ENCODE data around the gene PRDM7. TPM values are rescaled to one million over a fixed set of nuclear protein-coding genes. Genes with fewer than 3 reads are reported as not detected.
"Not testable (repeated sequence)": the region's sequence is repeated elsewhere in the genome, so short reads cannot be mapped to it uniquely, and the experiment has no call there.

The PRDM7 gene
- total RNA-seq, 4 donors from 2014 or later: 0.35 TPM; not detected in 3

DNA sequence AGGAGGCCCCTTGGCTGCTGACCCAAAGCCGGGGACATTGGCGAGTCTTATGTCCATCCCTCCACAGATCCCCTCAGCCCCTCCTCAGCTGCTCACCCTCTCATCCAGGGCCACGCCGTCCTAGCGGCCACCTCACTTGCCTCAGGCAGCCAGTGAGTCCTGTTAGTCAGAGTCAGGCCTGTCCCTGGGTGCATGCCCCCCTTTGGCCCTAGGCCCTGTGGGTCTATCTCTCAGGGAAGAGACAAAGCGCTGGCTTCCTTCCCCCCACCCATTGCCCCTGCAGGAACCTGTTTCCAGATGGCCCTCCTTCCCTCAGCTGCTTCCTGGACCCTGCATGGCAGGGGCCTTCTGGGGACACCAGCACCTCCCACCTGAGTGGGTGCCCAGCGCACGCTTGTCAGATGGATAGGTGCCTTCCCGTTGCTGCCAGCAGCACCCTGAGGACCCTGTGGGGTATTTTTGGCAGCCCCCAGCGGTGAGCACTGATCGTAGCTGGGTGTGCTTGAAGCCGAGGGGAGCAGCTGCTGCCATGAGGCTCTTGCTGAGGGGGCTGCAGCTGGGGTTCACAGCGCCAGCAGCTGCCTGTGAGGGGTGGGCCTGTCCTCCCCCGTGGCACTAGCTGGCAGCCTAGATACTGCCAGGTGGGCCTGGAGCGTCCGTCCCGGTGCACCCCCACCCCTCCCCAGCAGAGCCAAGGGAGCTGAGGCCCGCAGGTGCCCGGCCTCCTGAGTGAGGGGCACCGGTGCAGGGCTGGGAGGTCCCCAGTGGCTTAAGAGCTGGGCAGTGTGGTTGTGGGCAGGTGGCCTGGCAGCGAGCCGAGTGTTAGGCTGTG, 66.2 kb downstream of the PRDM7 start:
- no peaks in the 10 kb centered on the region for H3K27me3 ChIP-seq
- DNase-seq: no peak
- H3K36me3 ChIP-seq: no peaks in the 10 kb centered on the region
- H3K9me3 ChIP-seq: no peaks in the 10 kb centered on the region
- intact Hi-C loops (cut with DNase I; ENCODE audit: low total_unique reads): no loop called here
- TF ChIP-seq POLR2A (IDR thresholded peaks at IDR 0.05) (no peak), CTCF (IDR thresholded peaks at IDR 0.05) (no peak)
- no peak overlapping the region for H3K27ac ChIP-seq
- no peaks in the 10 kb centered on the region for H3K4me1 ChIP-seq
- no peak overlapping the region for H3K4me3 ChIP-seq

- TF ChIP-seq CTCF (IDR thresholded peaks at IDR 0.05) (no peak), POLR2A (IDR thresholded peaks at IDR 0.05) (no peak)
- Histone ChIP-seq H3K27me3 (no peaks in the 10 kb centered on the region), H3K27ac (no peak overlapping the region), H3K9me3 (no peaks in the 10 kb centered on the region), H3K36me3 (no peaks in the 10 kb centered on the region), H3K4me3 (no peak overlapping the region), H3K4me1 (no peaks in the 10 kb centered on the region)
- DNase-seq: no peak
- intact Hi-C loops (cut with DNase I; ENCODE audit: low total_unique reads): no loop called here
Measured at GRCh38 chr16:90009172-90009899, 67.8 kb downstream of the PRDM7 start.

GRCh38 chr16:90008708-90009145, 68.4 kb downstream of the PRDM7 start:
- Histone ChIP-seq H3K36me3 (no peaks in the 10 kb centered on the region), H3K4me3 (no peak overlapping the region), H3K9me3 (no peaks in the 10 kb centered on the region), H3K27ac (no peak overlapping the region), H3K4me1 (no peaks in the 10 kb centered on the region), H3K27me3 (no peaks in the 10 kb centered on the region)
- TF ChIP-seq POLR2A (IDR thresholded peaks at IDR 0.05) (no peak), CTCF (IDR thresholded peaks at IDR 0.05) (no peak)
- no peak for DNase-seq
- intact Hi-C loops (cut with DNase I; ENCODE audit: low total_unique reads): no loop called here

GRCh38 chr16:90007635-90008234, 69.4 kb downstream of the PRDM7 start:
- H3K36me3 ChIP-seq; H3K4me1 ChIP-seq; intact Hi-C loops (cut with DNase I; ENCODE audit: low total_unique reads); H3K4me3 ChIP-seq; DNase-seq; H3K9me3 ChIP-seq; H3K27me3 ChIP-seq; H3K27ac ChIP-seq: not testable (repeated sequence)

GRCh38 chr16:90007015-90007414, 70.1 kb downstream of the PRDM7 start:
- Histone ChIP-seq H3K4me3 (no peak overlapping the region), H3K27me3 (no peaks in the 10 kb centered on the region), H3K36me3 (no peaks in the 10 kb centered on the region), H3K4me1 (no peaks in the 10 kb centered on the region), H3K27ac (no peak overlapping the region), H3K9me3 (no peaks in the 10 kb centered on the region)
- TF ChIP-seq CTCF (IDR thresholded peaks at IDR 0.05): no peak
- TF ChIP-seq POLR2A (IDR thresholded peaks at IDR 0.05): no peak
- intact Hi-C loops (cut with DNase I; ENCODE audit: low total_unique reads): no loop called here
- DNase-seq: no peak

Other genes starting within 250 kb of the PRDM7 start
- 1 to 10 TPM; 1.2 to 7.5 (median 3.3) TPM for gene SPIRE2, start 248.9 kb downstream of the PRDM7 start, total RNA-seq
- 100 to 1,000 TPM in 2 of 4 donors, 10 to 100 TPM in 2; 60.3 to 221 (median 126) TPM for gene TCF25, start 203.7 kb downstream of the PRDM7 start, total RNA-seq
- gene MC1R, start 158.5 kb downstream of the PRDM7 start, total RNA-seq: 1 to 10 TPM in 3 of 4 donors, under 1 TPM in 1; 0.77 to 6.2 (median 5.4) TPM
- gene TUBB3, start 154.0 kb downstream of the PRDM7 start, total RNA-seq: 10 to 100 TPM in 1 of 4 donors, under 1 TPM in 1, not detected in 2; 0.88 to 28.6 TPM
- gene DEF8, start 128.6 kb downstream of the PRDM7 start, total RNA-seq: 10 to 100 TPM; 29.4 to 96.3 (median 57.2) TPM
- 1 to 10 TPM in 2 of 4 donors, not detected in 2; 1.0 to 4.2 TPM for gene DBNDD1, start 57.9 kb downstream of the PRDM7 start, total RNA-seq